Measurements from ENCODE around the gene NSD2.

DNA sequence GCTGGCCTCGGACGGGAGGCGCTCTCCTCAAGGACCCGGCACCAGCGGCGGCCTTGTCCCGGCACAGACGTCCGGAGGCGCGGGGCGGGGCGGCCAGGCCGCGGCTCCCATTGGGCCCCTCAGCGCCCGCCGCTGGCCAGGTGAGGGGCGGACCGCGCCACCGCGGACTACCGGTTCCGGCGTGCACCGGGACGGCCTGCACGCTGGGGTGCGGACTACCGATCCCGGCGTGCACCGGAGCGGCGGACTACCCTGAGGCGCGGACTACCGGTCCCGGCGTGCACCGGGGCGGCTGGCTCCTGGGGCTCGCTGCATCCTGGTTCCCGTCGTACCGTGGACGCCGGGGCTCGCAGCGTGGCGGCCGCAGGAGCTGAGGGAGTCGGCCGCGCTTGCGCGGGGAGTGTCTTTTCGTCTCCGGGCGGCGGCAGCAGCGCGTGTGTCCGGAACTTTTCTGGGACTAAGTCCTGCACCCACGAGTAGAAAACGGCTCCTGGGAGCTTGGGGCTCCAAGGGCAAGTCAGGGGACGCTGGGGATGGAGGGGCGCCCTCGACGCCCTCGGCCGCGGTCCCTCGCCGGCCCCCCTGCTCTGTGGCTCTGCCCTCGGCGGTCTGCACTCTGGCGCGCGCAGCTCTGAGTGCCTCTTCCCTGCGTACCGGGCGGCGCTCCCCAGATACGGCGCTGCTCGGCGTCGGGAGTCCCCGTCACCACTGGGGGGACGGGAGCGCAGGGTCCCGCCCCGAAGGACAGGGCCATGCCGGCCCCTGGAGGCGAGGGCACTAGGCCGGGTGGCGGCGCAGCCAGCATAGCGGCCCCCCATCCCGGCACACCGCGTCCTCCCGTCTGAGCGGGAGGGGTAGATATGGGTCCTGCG is 14.9 kb upstream of the NSD2 start, which contains the start of gene LETM1:
- TF ChIP-seq, protein P1, sequence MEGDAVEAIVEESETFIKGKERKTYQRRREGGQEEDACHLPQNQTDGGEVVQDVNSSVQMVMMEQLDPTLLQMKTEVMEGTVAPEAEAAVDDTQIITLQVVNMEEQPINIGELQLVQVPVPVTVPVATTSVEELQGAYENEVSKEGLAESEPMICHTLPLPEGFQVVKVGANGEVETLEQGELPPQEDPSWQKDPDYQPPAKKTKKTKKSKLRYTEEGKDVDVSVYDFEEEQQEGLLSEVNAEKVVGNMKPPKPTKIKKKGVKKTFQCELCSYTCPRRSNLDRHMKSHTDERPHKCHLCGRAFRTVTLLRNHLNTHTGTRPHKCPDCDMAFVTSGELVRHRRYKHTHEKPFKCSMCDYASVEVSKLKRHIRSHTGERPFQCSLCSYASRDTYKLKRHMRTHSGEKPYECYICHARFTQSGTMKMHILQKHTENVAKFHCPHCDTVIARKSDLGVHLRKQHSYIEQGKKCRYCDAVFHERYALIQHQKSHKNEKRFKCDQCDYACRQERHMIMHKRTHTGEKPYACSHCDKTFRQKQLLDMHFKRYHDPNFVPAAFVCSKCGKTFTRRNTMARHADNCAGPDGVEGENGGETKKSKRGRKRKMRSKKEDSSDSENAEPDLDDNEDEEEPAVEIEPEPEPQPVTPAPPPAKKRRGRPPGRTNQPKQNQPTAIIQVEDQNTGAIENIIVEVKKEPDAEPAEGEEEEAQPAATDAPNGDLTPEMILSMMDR (IDR thresholded peaks at IDR 0.05): no peak; the same call in 1 of the 2 replicates
- TF ChIP-seq ZFX (IDR thresholded peaks at IDR 0.05; ENCODE audit: borderline replicate concordance): no peak
